ENCODE measurements around the gene KRTAP5-5.

Gene KRTAP5-5

GRCh38 chr11:1647901-1648652 is 18.5 kb downstream of the KRTAP5-5 start:
- Histone ChIP-seq H3K4me2 (ENCODE audit: low read depth, low read length, poor library complexity, severe bottlenecking) (no peak overlapping the region), H3K36me3 (ENCODE audit: insufficient read depth, low read length) (no peaks in the 10 kb centered on the region), H3K9me2 (replicated peaks; ENCODE audit: low read depth, low read length) (no peaks in the 10 kb centered on the region), H3F3A (ENCODE audit: low read depth) (no peaks in the 10 kb centered on the region), H3K4me3 (ENCODE audit: low read length, poor library complexity, severe bottlenecking) (no peak overlapping the region), H3K79me2 (ENCODE audit: insufficient read depth, low read length) (no peaks in the 10 kb centered on the region), H4K20me1 (ENCODE audit: insufficient read depth, low read length, poor library complexity, severe bottlenecking) (no peaks in the 10 kb centered on the region), H3K27me3 (ENCODE audit: insufficient read depth, low read length, poor library complexity, severe bottlenecking) (no peaks in the 10 kb centered on the region), H3K9me3 (ENCODE audit: insufficient read depth, low read depth, low read length) (no peaks in the 10 kb centered on the region), H3K9ac (ENCODE audit: low read depth, low read length, poor library complexity, severe bottlenecking) (no peak overlapping the region), H3K4me1 (ENCODE audit: insufficient read depth, low read length, poor library complexity, severe bottlenecking) (no peaks in the 10 kb centered on the region), H2AFZ (ENCODE audit: low read length) (no peak overlapping the region)
- TF ChIP-seq, protein P1, sequence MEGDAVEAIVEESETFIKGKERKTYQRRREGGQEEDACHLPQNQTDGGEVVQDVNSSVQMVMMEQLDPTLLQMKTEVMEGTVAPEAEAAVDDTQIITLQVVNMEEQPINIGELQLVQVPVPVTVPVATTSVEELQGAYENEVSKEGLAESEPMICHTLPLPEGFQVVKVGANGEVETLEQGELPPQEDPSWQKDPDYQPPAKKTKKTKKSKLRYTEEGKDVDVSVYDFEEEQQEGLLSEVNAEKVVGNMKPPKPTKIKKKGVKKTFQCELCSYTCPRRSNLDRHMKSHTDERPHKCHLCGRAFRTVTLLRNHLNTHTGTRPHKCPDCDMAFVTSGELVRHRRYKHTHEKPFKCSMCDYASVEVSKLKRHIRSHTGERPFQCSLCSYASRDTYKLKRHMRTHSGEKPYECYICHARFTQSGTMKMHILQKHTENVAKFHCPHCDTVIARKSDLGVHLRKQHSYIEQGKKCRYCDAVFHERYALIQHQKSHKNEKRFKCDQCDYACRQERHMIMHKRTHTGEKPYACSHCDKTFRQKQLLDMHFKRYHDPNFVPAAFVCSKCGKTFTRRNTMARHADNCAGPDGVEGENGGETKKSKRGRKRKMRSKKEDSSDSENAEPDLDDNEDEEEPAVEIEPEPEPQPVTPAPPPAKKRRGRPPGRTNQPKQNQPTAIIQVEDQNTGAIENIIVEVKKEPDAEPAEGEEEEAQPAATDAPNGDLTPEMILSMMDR (conservative IDR thresholded peaks at IDR 0.05; ENCODE audit: low read length), result no peak
- TF ChIP-seq EZH2phosphoT487 (IDR thresholded peaks at IDR 0.05; ENCODE audit: borderline replicate concordance), result no peak

- Histone ChIP-seq H3F3A (ENCODE audit: low read depth) (no peaks in the 10 kb centered on the region), H3K9me2 (replicated peaks; ENCODE audit: low read depth, low read length) (no peaks in the 10 kb centered on the region), H3K79me2 (ENCODE audit: insufficient read depth, low read length) (no peaks in the 10 kb centered on the region), H3K4me2 (ENCODE audit: low read depth, low read length, poor library complexity, severe bottlenecking) (no peak overlapping the region), H3K4me1 (ENCODE audit: insufficient read depth, low read length, poor library complexity, severe bottlenecking) (no peaks in the 10 kb centered on the region), H3K9me3 (ENCODE audit: insufficient read depth, low read depth, low read length) (no peaks in the 10 kb centered on the region), H3K9ac (ENCODE audit: low read depth, low read length, poor library complexity, severe bottlenecking) (no peak overlapping the region), H2AFZ (ENCODE audit: low read length) (no peak overlapping the region), H3K4me3 (ENCODE audit: low read length, poor library complexity, severe bottlenecking) (no peak overlapping the region), H3K36me3 (ENCODE audit: insufficient read depth, low read length) (no peaks in the 10 kb centered on the region), H4K20me1 (ENCODE audit: insufficient read depth, low read length, poor library complexity, severe bottlenecking) (no peaks in the 10 kb centered on the region), H3K27me3 (ENCODE audit: insufficient read depth, low read length, poor library complexity, severe bottlenecking) (no peaks in the 10 kb centered on the region)
- no peak for TF ChIP-seq EZH2phosphoT487 (IDR thresholded peaks at IDR 0.05; ENCODE audit: borderline replicate concordance)
- TF ChIP-seq, protein P1 (conservative IDR thresholded peaks at IDR 0.05; ENCODE audit: low read length), result no peak
Measured at GRCh38 chr11:1648653-1649420, 19.3 kb downstream of the KRTAP5-5 start.

GRCh38 chr11:1650034-1650917 is 20.7 kb downstream of the KRTAP5-5 start:
- H3K4me2 ChIP-seq (ENCODE audit: low read depth, low read length, poor library complexity, severe bottlenecking), result no peak overlapping the region
- no peaks in the 10 kb centered on the region for H3K27me3 ChIP-seq (ENCODE audit: insufficient read depth, low read length, poor library complexity, severe bottlenecking)
- no peak for TF ChIP-seq EZH2phosphoT487 (IDR thresholded peaks at IDR 0.05; ENCODE audit: borderline replicate concordance)
- TF ChIP-seq, protein P1 (conservative IDR thresholded peaks at IDR 0.05; ENCODE audit: low read length), result no peak
- no peak overlapping the region for H2AFZ ChIP-seq (ENCODE audit: low read length)
- H3K9ac ChIP-seq (ENCODE audit: low read depth, low read length, poor library complexity, severe bottlenecking), result no peak overlapping the region
- no peaks in the 10 kb centered on the region for H3F3A ChIP-seq (ENCODE audit: low read depth)
- no peaks in the 10 kb centered on the region for H3K79me2 ChIP-seq (ENCODE audit: insufficient read depth, low read length)
- no peaks in the 10 kb centered on the region for H3K4me1 ChIP-seq (ENCODE audit: insufficient read depth, low read length, poor library complexity, severe bottlenecking)
- no peaks in the 10 kb centered on the region for H3K9me2 ChIP-seq (replicated peaks; ENCODE audit: low read depth, low read length)
- no peaks in the 10 kb centered on the region for H4K20me1 ChIP-seq (ENCODE audit: insufficient read depth, low read length, poor library complexity, severe bottlenecking)
- no peaks in the 10 kb centered on the region for H3K9me3 ChIP-seq (ENCODE audit: insufficient read depth, low read depth, low read length)
- H3K36me3 ChIP-seq (ENCODE audit: insufficient read depth, low read length), result no peaks in the 10 kb centered on the region
- no peak overlapping the region for H3K4me3 ChIP-seq (ENCODE audit: low read length, poor library complexity, severe bottlenecking)

Data from Loucy (cell line).